RWPE2 (cell line): ENCODE measurements around the gene TBX15.

ENCODE experiments used
- ATAC-seq: fragments of 200-7000 bp; cut with Tn5 transposase; 3 replicates; pipeline ENCODE4 v1.9.1; 2021; ENCODE audit warnings: low read depth
- DNase-seq: peaks from one replicate; pipeline ENCODE4 v3.0.0-alpha.2; 2020; ENCODE audit warnings: low spot score
- H3K27ac ChIP-seq: fragments of 450-650 bp; 2 replicates; pipeline ENCODE4 v1.5.1; 2017; ENCODE audit warnings: mild to moderate bottlenecking; ENCODE audit not compliant: poor library complexity, severe bottlenecking
- H3K27me3 ChIP-seq: fragments of 250-450 bp; sonication (Bioruptor Pico); 2 replicates; pipeline ENCODE4 v1.5.1; 2021; ENCODE audit warnings: mild to moderate bottlenecking, moderate library complexity; ENCODE audit not compliant: insufficient read depth, poor library complexity, severe bottlenecking
- H3K36me3 ChIP-seq: fragments of 250-450 bp; sonication (Bioruptor Pico); 2 replicates; pipeline ENCODE4 v1.5.1; 2020; ENCODE audit warnings: low read depth, mild to moderate bottlenecking, moderate library complexity
- H3K4me1 ChIP-seq: fragments of 250-450 bp; sonication (Bioruptor Pico); 2 replicates; pipeline ENCODE4 v1.5.1; 2021; ENCODE audit warnings: mild to moderate bottlenecking, moderate library complexity; ENCODE audit not compliant: insufficient read depth, poor library complexity, severe bottlenecking
- H3K4me3 ChIP-seq: fragments of 250-450 bp; sonication (Bioruptor Pico); 2 replicates; pipeline ENCODE4 v1.5.1; 2021; ENCODE audit warnings: mild to moderate bottlenecking, moderate library complexity; ENCODE audit not compliant: severe bottlenecking
- H3K9me3 ChIP-seq: fragments of 250-450 bp; sonication (Bioruptor Pico); 2 replicates; pipeline ENCODE4 v1.5.1; 2021; ENCODE audit warnings: mild to moderate bottlenecking, moderate library complexity; ENCODE audit not compliant: severe bottlenecking
- CTCF ChIP-seq: fragments of 450-650 bp; IDR thresholded peaks from one replicate; pipeline ENCODE4 v1.5.1; 2017; ENCODE audit warnings: mild to moderate bottlenecking, moderate library complexity; ENCODE audit not compliant: poor library complexity, severe bottlenecking

The TBX15 gene

GRCh38 chr1:118951270-118951936 lies 36.7 kb downstream of the TBX15 start:
- Histone ChIP-seq H3K27me3 (no peaks in the 10 kb centered on the region), H3K27ac (no peak overlapping the region), H3K36me3 (no peaks in the 10 kb centered on the region), H3K4me3 (no peak overlapping the region), H3K9me3 (no peaks in the 10 kb centered on the region), H3K4me1 (no peaks in the 10 kb centered on the region)
- TF ChIP-seq CTCF, result no peak
- DNase-seq (no peak), ATAC-seq (no peak)

GRCh38 chr1:118949315-118949714 lies 38.8 kb downstream of the TBX15 start:
- Histone ChIP-seq H3K4me3 (no peak overlapping the region), H3K27me3 (no peaks in the 10 kb centered on the region), H3K9me3 (no peaks in the 10 kb centered on the region), H3K27ac (no peak overlapping the region), H3K36me3 (no peaks in the 10 kb centered on the region), H3K4me1 (no peaks in the 10 kb centered on the region)
- ATAC-seq, result no peak
- DNase-seq, result no peak
- TF ChIP-seq CTCF, result no peak

- H3K4me3 ChIP-seq, result no peak overlapping the region
- no peak for ATAC-seq
- no peaks in the 10 kb centered on the region for H3K36me3 ChIP-seq
- no peaks in the 10 kb centered on the region for H3K27me3 ChIP-seq
- H3K27ac ChIP-seq, result no peak overlapping the region
- TF ChIP-seq CTCF, result no peak
- no peaks in the 10 kb centered on the region for H3K9me3 ChIP-seq
- no peaks in the 10 kb centered on the region for H3K4me1 ChIP-seq
- no peak for DNase-seq
Measured at GRCh38 chr1:118948846-118949245, 39.3 kb downstream of the TBX15 start.

- DNase-seq, result no peak
- H3K9me3 ChIP-seq, result no peaks in the 10 kb centered on the region
- H3K4me3 ChIP-seq, result no peak overlapping the region
- no peaks in the 10 kb centered on the region for H3K27me3 ChIP-seq
- H3K36me3 ChIP-seq, result no peaks in the 10 kb centered on the region
- no peak for TF ChIP-seq CTCF
- H3K4me1 ChIP-seq, result no peaks in the 10 kb centered on the region
- H3K27ac ChIP-seq, result no peak overlapping the region
- ATAC-seq, result no peak
Measured at GRCh38 chr1:118948351-118948750, 39.8 kb downstream of the TBX15 start.

- Histone ChIP-seq H3K27me3 (no peaks in the 10 kb centered on the region), H3K4me3 (no peak overlapping the region), H3K9me3 (no peaks in the 10 kb centered on the region), H3K36me3 (no peaks in the 10 kb centered on the region), H3K4me1 (no peaks in the 10 kb centered on the region), H3K27ac (no peak overlapping the region)
- peak; percentile 66; the same call in 2 of the 3 replicates for ATAC-seq
- no peak for DNase-seq
- TF ChIP-seq CTCF, result no peak
Measured at GRCh38 chr1:118947790-118948189, 40.4 kb downstream of the TBX15 start.
